Stimulated activated CD8-positive, alpha-beta memory T cell treated with anti-CD3 and anti-CD28 coated beads, Interleukin-15, amount 100 ng/mL, for 24 hours (primary cell): ENCODE measurements around the gene SLC17A4.

Experiments used
- DNase-seq: peaks from one replicate; pipeline ENCODE4 v3.0.0-alpha.2; 2020; ENCODE audit warnings: low read depth

Gene SLC17A4

DNA sequence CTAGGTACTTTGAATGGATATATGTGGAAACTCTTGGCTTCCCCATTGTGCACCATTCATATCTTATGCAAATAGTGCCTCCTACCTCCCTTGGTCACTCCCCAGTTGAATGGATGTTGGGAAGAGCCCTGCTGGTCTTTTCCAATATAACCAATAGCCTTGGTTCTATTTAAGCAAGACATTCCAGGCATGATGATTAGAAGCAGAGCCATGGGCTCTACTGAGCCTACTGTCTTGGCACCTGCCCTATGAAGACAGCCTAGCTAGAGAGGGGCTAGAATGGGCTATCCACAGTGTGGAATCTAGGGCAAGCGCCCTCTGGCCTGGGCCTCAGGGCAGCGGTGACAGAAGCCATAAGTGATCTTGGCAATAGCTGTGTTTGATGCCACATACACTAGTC lies 61.7 kb downstream of the SLC17A4 start:
- DNase-seq: no peak

DNA sequence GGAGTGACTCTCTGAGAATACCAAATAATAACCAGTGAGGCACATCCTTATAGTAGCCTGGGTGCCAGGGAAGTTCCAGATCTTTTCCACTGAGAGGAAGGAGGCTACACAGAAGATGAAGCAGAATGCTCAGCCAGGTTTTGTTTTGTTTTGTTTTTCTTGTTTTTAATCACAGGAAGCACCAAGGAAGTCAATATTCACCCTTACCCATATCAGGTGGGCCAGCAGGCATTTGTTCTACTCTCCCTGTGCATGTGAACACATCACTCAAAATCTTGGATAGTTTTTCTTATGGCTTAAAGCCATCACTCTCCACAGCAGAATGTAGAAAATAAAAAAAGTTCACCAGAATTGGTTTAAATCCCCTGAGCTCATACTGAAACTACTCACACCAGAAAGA lies 66.8 kb downstream of the SLC17A4 start:
- no peak for DNase-seq

DNA sequence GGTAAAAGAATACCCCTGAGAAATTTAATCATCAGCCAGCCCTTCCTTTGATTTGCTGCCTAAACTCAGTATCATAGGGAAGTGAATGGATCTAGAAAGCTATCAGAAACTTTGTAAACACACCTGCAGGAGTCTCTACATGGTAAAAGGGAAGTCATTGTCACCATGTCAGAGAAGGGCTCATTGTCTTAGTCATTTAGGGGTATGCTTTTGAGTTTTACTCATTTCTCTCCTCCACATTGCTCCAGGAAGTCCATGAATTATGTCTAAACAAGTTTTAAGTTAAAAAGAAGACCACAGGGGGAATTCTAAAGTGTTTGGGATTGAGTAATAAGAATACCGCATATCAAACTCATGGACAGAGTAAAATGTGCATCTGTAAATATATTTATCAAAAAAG lies 74.8 kb downstream of the SLC17A4 start:
- no peak for DNase-seq

DNA sequence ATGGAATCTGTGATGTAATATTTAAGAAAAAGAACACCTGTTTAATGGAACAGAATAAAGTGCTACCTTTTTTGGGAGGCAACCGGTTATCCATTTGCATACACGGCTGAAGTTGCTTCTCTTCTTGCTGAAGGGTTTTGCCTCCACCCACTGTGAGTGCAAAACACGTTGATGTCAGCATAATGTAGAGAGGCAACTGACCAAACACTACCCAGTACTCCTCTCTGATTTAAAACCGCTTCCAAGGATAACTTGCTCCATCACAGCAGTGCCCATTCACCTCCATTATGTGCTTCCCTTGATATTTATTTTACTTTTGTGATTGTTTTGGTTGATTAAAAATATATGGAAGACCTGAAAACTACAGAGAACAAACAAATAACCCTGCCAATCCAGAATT lies 75.9 kb downstream of the SLC17A4 start:
- no peak for DNase-seq
